Skeletal muscle satellite cell (primary cell): ENCODE results near the gene CTRB2.
"Not testable (repeated sequence)": the region's sequence is repeated elsewhere in the genome, so short reads cannot be mapped to it uniquely, and the experiment has no call there.

Experiments used
- H3K27me3 ChIP-seq: 2 replicates; pipeline ENCODE4 v1.7.0; 2013; ENCODE audit warnings: low read length; ENCODE audit not compliant: control insufficient read depth, insufficient read depth
- H3K36me3 ChIP-seq: 2 replicates; pipeline ENCODE4 v1.7.0; 2013; ENCODE audit warnings: mild to moderate bottlenecking, control low read depth, low read length; ENCODE audit not compliant: insufficient read depth
- H3K4me1 ChIP-seq: 2 replicates; pipeline ENCODE4 v1.7.0; 2013; ENCODE audit warnings: low read length; ENCODE audit not compliant: control insufficient read depth, insufficient read depth
- H3K4me2 ChIP-seq: 2 replicates; pipeline ENCODE4 v1.7.0; 2013; ENCODE audit warnings: mild to moderate bottlenecking, low read length
- H3K4me3 ChIP-seq: 2 replicates; pipeline ENCODE4 v1.7.0; 2013; ENCODE audit warnings: low read length
- H3K9ac ChIP-seq: 2 replicates; pipeline ENCODE4 v1.7.0; 2013; ENCODE audit warnings: mild to moderate bottlenecking, low read depth, low read length, moderate library complexity
- H3K9me3 ChIP-seq: replicated peaks from 2 replicates; pipeline ENCODE4 v1.7.0; 2013; ENCODE audit warnings: mild to moderate bottlenecking, control low read depth, low read length

CTRB2 gene

DNA sequence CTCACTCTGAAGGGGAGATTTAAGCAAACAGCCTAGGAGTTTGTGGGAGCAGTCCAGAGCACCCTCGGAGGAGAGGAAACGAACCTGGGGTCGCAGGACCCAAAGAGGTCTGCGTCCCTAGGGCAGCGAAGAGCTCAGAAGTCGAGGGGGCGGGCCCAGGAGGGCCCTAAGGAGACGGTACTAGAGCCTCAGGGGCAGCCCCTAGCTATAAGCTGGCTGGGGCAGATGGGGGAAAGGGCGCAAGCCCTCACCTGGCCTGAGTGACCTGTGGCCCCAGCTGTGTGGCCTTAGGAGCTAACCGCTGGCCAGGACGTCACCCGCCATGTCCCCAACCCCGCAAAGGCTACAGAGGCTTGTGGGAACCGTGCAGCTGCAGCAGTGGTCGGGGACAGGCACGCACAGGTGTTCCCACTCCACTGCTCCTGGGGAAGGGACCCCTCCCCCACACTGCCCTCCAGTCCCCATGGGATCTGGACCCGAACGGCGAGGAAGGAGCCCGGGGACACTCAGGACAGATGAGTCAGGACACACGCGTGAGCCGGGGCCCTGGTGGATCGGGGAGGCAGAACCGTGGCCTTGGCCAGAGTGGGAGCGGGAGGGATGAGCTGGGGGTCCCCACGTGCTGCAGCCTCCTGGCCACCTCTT is 2.0 kb upstream of the CTRB2 start:
- Histone ChIP-seq H3K9me3 (no peaks in the 10 kb centered on the region), H3K9ac (no peak overlapping the region), H3K4me1 (no peaks in the 10 kb centered on the region), H3K36me3 (no peaks in the 10 kb centered on the region), H3K4me2 (no peak overlapping the region), H3K27me3 (peaks cover 7% of the 10 kb centered on the region), H3K4me3 (no peak overlapping the region)

DNA sequence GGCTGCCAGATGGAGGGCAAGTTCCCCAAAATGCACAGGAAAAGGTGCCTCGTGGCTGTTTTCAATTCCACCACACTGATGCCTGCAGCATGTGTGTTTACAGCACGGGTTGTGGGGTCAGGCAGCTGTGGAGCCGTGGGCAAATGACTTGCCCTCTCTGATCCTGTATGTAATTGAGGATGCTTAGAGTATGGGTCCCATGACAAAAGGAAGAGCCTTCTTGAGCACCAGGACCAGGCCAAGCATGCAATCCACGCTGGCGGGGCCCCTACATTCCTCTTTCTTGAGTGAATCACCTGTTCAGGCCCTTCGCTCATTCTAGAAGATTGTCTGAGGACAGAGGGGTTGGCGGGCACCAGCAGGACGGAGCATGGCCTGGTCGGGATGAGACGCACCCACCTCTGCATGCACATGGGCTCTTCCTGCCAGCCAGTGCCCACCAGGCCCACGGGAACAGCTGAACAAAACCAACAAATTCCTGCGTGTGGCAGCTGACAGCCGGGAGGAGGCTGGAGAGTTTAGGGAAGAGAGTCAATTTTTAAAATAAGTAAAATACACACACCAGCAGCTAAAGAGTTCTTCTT is 1.4 kb upstream of the CTRB2 start:
- H3K4me3 ChIP-seq = no peak overlapping the region
- H3K4me2 ChIP-seq = no peak overlapping the region
- H3K9me3 ChIP-seq = no peaks in the 10 kb centered on the region
- H3K27me3 ChIP-seq = peaks cover 7% of the 10 kb centered on the region
- H3K9ac ChIP-seq = no peak overlapping the region
- H3K4me1 ChIP-seq = no peaks in the 10 kb centered on the region
- no peaks in the 10 kb centered on the region for H3K36me3 ChIP-seq

DNA sequence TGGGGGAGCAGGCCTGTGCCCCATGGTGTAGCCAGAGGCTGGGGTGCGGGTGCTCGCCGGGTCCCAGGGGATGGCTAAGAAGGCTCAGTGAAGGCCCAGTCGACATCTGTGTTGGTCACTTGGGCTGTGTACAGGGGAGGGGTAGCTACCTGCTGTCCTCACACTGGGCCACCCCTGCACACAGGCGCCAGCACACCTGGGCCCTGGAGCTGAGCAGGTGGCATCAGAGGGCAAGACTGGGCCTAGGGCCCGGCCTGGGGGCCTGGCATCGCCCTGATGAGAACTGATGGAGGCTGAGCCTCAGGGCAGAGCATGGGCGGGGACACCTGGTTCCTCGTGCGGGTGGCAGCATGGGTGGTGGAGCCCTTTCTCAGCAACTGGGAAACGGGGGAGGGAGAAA is 870 bp upstream of the CTRB2 start:
- Histone ChIP-seq H3K4me2 (no peak overlapping the region), H3K4me3 (no peak overlapping the region), H3K4me1 (no peaks in the 10 kb centered on the region), H3K27me3 (peaks cover 7% of the 10 kb centered on the region), H3K9me3 (no peaks in the 10 kb centered on the region), H3K9ac (no peak overlapping the region), H3K36me3 (no peaks in the 10 kb centered on the region)

DNA sequence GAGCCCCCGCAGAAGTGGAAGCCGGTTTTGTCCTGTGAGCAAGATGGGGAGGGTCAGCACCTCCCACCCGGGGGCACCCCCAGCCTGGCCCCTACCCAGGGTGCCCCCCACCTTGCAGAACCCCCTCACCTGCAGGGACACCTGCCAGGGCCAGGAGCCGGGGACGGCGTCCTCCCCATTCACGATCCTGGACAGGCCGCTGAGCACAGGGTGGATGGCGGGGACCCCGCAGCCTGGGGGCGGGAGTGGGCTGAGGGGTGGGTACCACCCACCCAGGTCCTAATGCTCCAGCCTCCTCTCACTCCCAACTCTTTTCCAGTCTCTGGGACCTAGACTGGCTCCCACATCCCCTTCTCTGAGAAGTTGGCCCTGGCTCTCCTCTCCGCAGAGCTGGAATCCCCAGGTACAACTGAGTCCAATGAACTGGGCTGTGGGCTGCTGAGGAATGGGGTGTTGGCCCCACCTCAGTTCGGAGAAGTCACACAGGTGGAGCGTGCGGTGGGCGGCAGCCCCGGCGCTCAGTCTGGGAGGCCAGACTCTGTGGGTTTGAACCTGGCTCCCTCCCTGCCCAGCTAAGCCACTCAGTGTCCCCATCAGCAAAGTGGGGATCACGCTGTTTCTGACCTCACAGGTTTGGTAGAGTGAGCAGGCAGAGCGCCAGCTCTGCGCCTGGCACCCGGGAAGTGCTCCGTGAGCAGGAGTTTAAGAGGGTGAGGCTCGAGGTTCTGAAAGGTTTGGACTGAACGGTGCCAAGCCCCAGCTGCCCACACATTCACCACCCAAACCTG is 806 bp downstream of the CTRB2 start:
- not testable (repeated sequence) for H3K9me3 ChIP-seq, H3K36me3 ChIP-seq, H3K4me1 ChIP-seq, H3K27me3 ChIP-seq, H3K4me3 ChIP-seq, H3K9ac ChIP-seq, H3K4me2 ChIP-seq

DNA sequence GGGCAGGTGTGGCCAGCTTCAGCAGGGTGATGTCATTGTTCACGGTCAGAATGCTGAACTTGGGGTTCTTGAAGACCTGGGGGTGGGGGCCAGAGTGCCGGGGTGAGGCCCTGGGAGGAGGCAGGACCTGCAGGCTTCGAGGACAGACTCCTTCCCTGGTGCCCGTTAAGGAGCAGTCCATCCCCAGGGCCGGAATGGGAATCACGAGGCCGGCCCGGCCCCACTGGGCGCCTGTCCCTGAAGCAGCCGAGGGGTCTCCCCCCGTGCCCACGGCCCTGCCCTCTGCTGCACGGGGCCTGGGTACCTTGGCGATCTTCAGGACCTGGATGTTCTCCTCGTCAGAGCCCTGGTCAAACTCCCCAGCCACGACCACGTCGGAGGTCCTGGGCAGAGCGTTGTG is 1.5 kb downstream of the CTRB2 start:
- H3K4me1 ChIP-seq, H3K4me2 ChIP-seq, H3K9me3 ChIP-seq, H3K36me3 ChIP-seq, H3K9ac ChIP-seq, H3K27me3 ChIP-seq, H3K4me3 ChIP-seq: not testable (repeated sequence)

DNA sequence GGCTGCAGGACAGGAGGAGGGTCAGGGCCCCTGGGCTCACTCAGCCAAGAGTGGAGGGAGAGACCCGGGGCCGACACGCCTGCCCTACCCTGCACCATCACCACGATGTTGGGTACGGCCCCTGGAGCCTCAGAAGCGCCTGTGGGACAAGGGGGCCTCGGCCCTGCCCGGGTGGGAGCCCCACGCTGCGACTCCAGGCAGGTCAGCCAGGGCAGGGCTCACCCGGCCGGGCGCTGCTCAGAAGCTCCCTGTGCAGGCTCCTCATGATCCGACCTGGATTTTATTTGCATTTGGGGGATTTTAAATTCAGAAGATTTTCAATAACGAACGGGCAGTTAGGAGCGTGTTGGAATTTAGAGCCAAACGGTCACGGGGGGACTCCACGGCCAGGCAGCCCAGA is 2.1 kb downstream of the CTRB2 start:
- H3K36me3 ChIP-seq, H3K4me2 ChIP-seq, H3K9ac ChIP-seq, H3K9me3 ChIP-seq, H3K27me3 ChIP-seq, H3K4me1 ChIP-seq, H3K4me3 ChIP-seq: not testable (repeated sequence)

DNA sequence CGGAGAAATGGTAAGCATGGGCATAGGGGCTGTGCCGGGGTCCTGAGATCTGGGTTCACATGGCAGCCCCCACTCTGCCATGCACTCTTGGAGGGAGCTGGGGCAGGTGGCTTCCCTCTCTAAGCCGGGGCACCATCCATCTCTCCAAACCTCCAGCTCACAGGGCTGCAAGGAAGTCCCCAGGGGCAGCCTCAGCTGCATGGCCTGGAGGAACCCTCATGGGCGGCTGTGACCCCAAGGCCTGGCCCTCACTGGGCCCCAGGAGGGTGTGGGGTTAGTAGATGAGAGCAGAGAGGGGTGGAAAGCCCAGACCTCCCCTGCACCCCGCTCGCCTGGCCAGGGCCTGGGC is 2.6 kb downstream of the CTRB2 start:
- Histone ChIP-seq H3K27me3 (no peaks in the 10 kb centered on the region), H3K4me2 (no peak overlapping the region), H3K9me3 (no peaks in the 10 kb centered on the region), H3K4me1 (no peaks in the 10 kb centered on the region), H3K9ac (no peak overlapping the region), H3K4me3 (no peak overlapping the region), H3K36me3 (no peaks in the 10 kb centered on the region)

DNA sequence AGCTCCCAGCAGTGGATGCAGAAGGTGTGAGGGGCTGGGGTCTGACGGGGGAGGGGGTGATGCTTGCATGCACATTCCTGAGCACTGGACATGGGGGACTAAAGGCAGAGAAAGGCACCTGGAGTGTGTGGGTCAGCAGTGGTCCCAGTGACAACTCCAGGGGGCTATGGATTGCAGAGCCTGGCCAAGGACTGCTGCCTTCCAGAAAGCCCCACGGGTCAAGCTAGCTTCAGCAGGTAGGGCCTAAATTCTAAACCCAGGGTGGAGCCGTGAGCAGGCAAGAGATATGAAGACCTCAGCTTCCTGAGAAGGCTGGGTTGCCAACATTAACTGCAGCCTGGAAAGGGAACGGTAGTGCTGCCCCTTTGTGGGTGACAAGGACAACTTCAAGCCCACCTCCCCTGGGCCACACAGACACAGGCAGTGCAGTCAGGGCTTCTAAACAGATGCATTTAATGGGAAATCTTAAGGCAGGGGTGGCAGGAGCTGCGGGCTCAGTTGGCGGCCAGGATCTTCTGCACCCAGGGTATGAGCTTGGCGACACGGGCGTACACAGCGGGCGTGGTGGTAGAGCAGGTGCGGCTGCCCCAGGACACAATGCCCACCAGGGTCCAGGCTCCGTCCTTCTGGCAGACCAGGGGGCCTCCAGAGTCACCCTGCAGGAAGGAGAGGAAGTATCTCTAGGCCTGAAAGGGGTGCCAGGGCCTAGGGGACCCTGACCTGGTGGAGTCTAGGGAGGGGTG is 3.1 kb downstream of the CTRB2 start:
- Histone ChIP-seq H3K36me3 (no peaks in the 10 kb centered on the region), H3K27me3 (no peaks in the 10 kb centered on the region)

DNA sequence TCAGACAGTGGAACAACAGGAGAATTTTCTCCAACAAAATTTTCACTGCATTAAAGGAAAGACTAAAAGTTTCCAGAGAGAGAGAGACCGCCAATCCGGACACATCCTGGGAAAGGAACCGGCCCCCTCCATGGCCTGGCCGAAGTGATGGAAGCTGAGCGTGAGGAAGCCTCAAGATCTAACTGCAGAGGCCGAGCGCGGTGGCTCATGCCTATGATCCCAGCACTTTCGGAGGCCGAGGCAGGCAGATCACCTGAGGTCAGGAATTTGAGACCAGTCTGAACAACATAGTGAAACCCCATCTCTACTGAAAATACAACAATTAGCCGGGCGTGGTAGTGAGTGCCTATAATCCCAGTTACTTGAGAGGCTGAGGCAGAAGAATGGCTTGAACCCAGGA is 3.9 kb downstream of the CTRB2 start:
- Histone ChIP-seq H3K4me1 (peaks cover 2% of the 10 kb centered on the region), H3K27me3 (peaks cover 3% of the 10 kb centered on the region), H3K9ac (no peak overlapping the region), H3K4me2 (no peak overlapping the region), H3K4me3 (no peak overlapping the region), H3K36me3 (no peaks in the 10 kb centered on the region), H3K9me3 (no peaks in the 10 kb centered on the region)

More for the DNA sequence above, 3.1 kb downstream of the CTRB2 start:
- no peak overlapping the region for H3K4me2 ChIP-seq
- H3K9me3 ChIP-seq = no peaks in the 10 kb centered on the region
- no peaks in the 10 kb centered on the region for H3K4me1 ChIP-seq
- no peak overlapping the region for H3K9ac ChIP-seq
- no peak overlapping the region for H3K4me3 ChIP-seq

DNA sequence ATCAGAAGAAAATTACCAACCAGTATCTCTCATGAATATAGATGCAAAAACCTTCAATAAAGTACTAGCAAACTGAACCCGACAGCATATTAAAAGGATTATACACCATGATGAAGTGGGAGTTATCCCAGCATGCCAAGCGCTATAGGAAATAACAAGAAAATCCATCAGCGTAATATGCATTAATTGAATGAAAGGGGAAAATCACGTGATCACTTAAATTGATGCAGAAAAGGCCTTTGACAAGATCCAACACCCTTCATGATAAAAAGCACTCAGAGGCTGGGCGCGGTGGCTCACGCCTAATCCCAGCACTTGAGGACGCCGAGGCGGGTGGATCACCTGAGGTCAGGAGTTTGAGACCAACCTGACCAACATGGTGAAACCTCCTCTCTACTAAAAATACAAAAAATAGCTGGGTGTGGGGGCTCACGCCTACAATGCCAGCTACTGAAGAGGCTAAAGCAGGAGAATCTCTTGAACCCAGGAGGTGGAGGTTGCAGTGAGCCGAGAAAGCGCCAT is 4.8 kb downstream of the CTRB2 start:
- no peaks in the 10 kb centered on the region for H3K9me3 ChIP-seq
- no peak overlapping the region for H3K4me3 ChIP-seq
- H3K4me2 ChIP-seq = no peak overlapping the region

DNA sequence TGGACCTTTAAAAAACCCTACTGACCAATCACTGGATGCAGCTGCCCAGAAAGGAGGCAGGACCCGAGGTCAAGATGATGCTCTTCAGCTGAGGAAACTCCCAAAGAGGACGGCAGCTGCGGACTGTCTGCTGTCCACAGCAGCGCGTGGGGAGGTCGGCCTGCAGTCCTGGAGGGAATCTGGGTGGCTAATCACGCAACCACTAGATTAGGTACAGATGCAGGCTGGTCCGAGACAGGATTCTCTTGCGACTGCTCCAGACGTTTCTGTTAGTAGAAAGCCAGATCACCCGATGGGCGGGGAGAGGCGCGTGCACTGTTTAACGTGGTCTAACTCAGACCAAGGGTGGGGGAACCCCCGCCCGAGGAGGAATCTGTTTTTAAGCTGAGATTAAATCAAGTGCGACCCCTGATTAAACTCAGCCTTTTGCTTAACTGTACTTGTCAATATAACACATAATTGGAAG is 8.8 kb downstream of the CTRB2 start:
- H3K4me3 ChIP-seq = no peak overlapping the region
- H3K4me2 ChIP-seq = peak overlapping the region; percentile 17
- no peaks in the 10 kb centered on the region for H3K36me3 ChIP-seq
- H3K9ac ChIP-seq = no peak overlapping the region
- no peaks in the 10 kb centered on the region for H3K9me3 ChIP-seq
- H3K4me1 ChIP-seq = peaks cover 4% of the 10 kb centered on the region
- peaks cover 41% of the 10 kb centered on the region for H3K27me3 ChIP-seq

More for the DNA sequence above, 4.8 kb downstream of the CTRB2 start:
- Histone ChIP-seq H3K9ac (no peak overlapping the region), H3K27me3 (peaks cover 13% of the 10 kb centered on the region), H3K36me3 (no peaks in the 10 kb centered on the region), H3K4me1 (peaks cover 4% of the 10 kb centered on the region)
